HG02610 (cell line): ENCODE results near the gene PTPRCAP.
"Not testable (repeated sequence)": the region's sequence is repeated elsewhere in the genome, so short reads cannot be mapped to it uniquely, and the experiment has no call there.

Experiments used
- ATAC-seq: cut with Tn5 transposase; IDR thresholded peaks from one replicate; pipeline ENCODE4 v1.9.1; 2021; ENCODE audit warnings: mild to moderate bottlenecking, moderate library complexity; ENCODE audit not compliant: unreplicated experiment

PTPRCAP gene

GRCh38 chr11:67410984-67411784 lies 26.3 kb downstream of the PTPRCAP start:
- ATAC-seq = no peak

GRCh38 chr11:67410369-67410831 lies 27.1 kb downstream of the PTPRCAP start:
- no peak for ATAC-seq

- no peak for ATAC-seq
Observed at GRCh38 chr11:67409781-67410368, 27.6 kb downstream of the PTPRCAP start.

- ATAC-seq = no peak
Observed at GRCh38 chr11:67409261-67409666, 28.2 kb downstream of the PTPRCAP start.

- no peak for ATAC-seq
Observed at GRCh38 chr11:67408437-67409200, 28.9 kb downstream of the PTPRCAP start.

- no peak for ATAC-seq
Observed at GRCh38 chr11:67407688-67408163, 29.8 kb downstream of the PTPRCAP start.

- ATAC-seq = no peak
Observed at GRCh38 chr11:67406969-67407687, 30.4 kb downstream of the PTPRCAP start.

- ATAC-seq = no peak
Observed at GRCh38 chr11:67406420-67406968, 31.0 kb downstream of the PTPRCAP start.

- ATAC-seq = no peak
Observed at GRCh38 chr11:67405688-67406339, 31.7 kb downstream of the PTPRCAP start.

GRCh38 chr11:67405196-67405567 lies 32.3 kb downstream of the PTPRCAP start:
- ATAC-seq = no peak

- ATAC-seq = no peak
Observed at GRCh38 chr11:67404515-67405195, 32.8 kb downstream of the PTPRCAP start.

- ATAC-seq = not testable (repeated sequence)
Observed at GRCh38 chr11:67403085-67403484, 34.4 kb downstream of the PTPRCAP start.

GRCh38 chr11:67402192-67402839 lies 35.2 kb downstream of the PTPRCAP start:
- ATAC-seq = not testable (repeated sequence)

GRCh38 chr11:67401495-67402191 lies 35.8 kb downstream of the PTPRCAP start, which contains the start of gene PPP1CA:
Gene PPP1CA, minus strand, starts transcription at chr11:67401858. Its CDS starts 76 bp downstream, at chr11:67401782.
- ATAC-seq = peak; percentile 65

- peak; percentile 8 for ATAC-seq
Observed at GRCh38 chr11:67400942-67401494, 36.5 kb downstream of the PTPRCAP start.

GRCh38 chr11:67400251-67400941 lies 37.1 kb downstream of the PTPRCAP start:
- no peak for ATAC-seq
